GM12878 (cell line): Measurements from ENCODE around the gene KCNK17. TPM values are rescaled to one million over a fixed set of nuclear protein-coding genes. Genes with fewer than 3 reads are reported as not detected.

ENCODE experiments used
- ATAC-seq: fragments of 200-7000 bp; cut with Tn5 transposase; 3 replicates; pipeline ENCODE4 v1.9.1; 2020; ENCODE audit warnings: mild to moderate bottlenecking, moderate library complexity
- BruUV-seq: library from RNA; stranded (reverse); fragments of 400-500 nt; replicated peaks from 2 replicates; lab custom pipeline; 2021; lab: Mats Ljungman, UMichigan
- CTCF ChIA-PET: fragments of 300-600 bp; sonication (Branson Sonifier 250); formaldehyde crosslinking; extraction: SDS; loops from one replicate; lab custom pipeline; 2021; ENCODE audit warnings: inconsistent platforms; lab: Yijun Ruan, JAX
- POLR2A ChIA-PET: fragments of 350-600 bp; formaldehyde crosslinking; extraction: SDS; loops from one replicate; lab custom pipeline; 2021; ENCODE audit warnings: inconsistent platforms; lab: Charles Lee
- RAD21 ChIA-PET: fragments of 300-600 bp; sonication (Branson Sonifier 250); formaldehyde crosslinking; loops from one replicate; lab custom pipeline; 2023; ENCODE audit warnings: antibody characterized with exemption; ENCODE audit not compliant: unreplicated experiment; lab: Charles Lee
- SMC1A ChIA-PET: fragments of 300-600 bp; sonication (Branson Sonifier 250); formaldehyde crosslinking; loops from one replicate; lab custom pipeline; 2023; ENCODE audit not compliant: unreplicated experiment, uncharacterized antibody; lab: Charles Lee
- DNase-seq: peaks from one replicate; pipeline ENCODE4 v3.0.0-alpha.2; 2011; ENCODE audit warnings: low read depth, low spot score
- FAIRE-seq: peaks from 3 replicates; lab custom pipeline; 2011; peaks lifted over from hg19 to GRCh38; lab: Jason Lieb, UNC
- H2AFZ ChIP-seq: 2 replicates; pipeline ENCODE4 v1.6.0; 2011; ENCODE audit warnings: low read depth, low read length, control low read depth; ENCODE audit not compliant: control insufficient read depth
- H3K27ac ChIP-seq: 2 replicates; pipeline ENCODE4 v1.5.1; 2011; ENCODE audit warnings: control low read depth; ENCODE audit not compliant: control insufficient read depth, insufficient read depth
- H3K27me3 ChIP-seq, 2 experiments: replicated peaks in 1 of 2; 2 replicates each; pipeline versions ENCODE4 v1.6.0 to v1.6.1; 2011; ENCODE audit warnings: low read length in 1 of 2; ENCODE audit not compliant: control insufficient read depth in 2 of 2, insufficient read depth in 2 of 2
- H3K36me3 ChIP-seq, 2 experiments: 2 replicates each; pipeline ENCODE4 v1.5.1; 2011; ENCODE audit warnings: low read length in 1 of 2; ENCODE audit not compliant: control insufficient read depth in 2 of 2, insufficient read depth in 2 of 2
- H3K4me1 ChIP-seq: 2 replicates; pipeline ENCODE4 v1.6.1; 2011; ENCODE audit warnings: mild to moderate bottlenecking, low read length, moderate library complexity, mixed read lengths; ENCODE audit not compliant: control insufficient read depth, insufficient read depth
- H3K4me2 ChIP-seq: 2 replicates; pipeline ENCODE4 v1.6.0; 2011; ENCODE audit warnings: control low read depth; ENCODE audit not compliant: control insufficient read depth, insufficient read depth
- H3K4me3 ChIP-seq: fragments of 200-600 bp; sonication (generic); 2 replicates; pipeline ENCODE4 v1.5.1; 2016
- H3K79me2 ChIP-seq: 2 replicates; pipeline ENCODE4 v1.6.0; 2011; ENCODE audit warnings: low read length; ENCODE audit not compliant: control insufficient read depth, insufficient read depth
- H3K9ac ChIP-seq: 2 replicates; pipeline ENCODE4 v1.8.0; 2011; ENCODE audit warnings: low read length, control low read depth, mixed read lengths; ENCODE audit not compliant: control insufficient read depth, insufficient read depth
- H3K9me3 ChIP-seq: replicated peaks from 3 replicates; pipeline ENCODE4 v1.5.1; 2011; ENCODE audit warnings: mild to moderate bottlenecking, low read length; ENCODE audit not compliant: control insufficient read depth, insufficient read depth
- H4K20me1 ChIP-seq: 2 replicates; pipeline ENCODE4 v1.6.0; 2011; ENCODE audit not compliant: control insufficient read depth, insufficient read depth
- BHLHE40 ChIP-seq, 2 experiments: fragments of 450-650 bp in 1 of 2; IDR thresholded peaks; 2 replicates each; pipeline ENCODE4 v1.6.1; 2011 to 2017; ENCODE audit warnings: low read depth in 2 of 2, borderline replicate concordance in 1 of 2, improper control_type of control experiment in 1 of 2, low read length in 1 of 2, mild to moderate bottlenecking in 1 of 2
- CEBPB ChIP-seq, 2 experiments: fragments of 150-350 bp in 1 of 2; IDR thresholded peaks; 2 replicates each; pipeline ENCODE4 v1.6.1; 2012 to 2014; ENCODE audit warnings: low read depth in 2 of 2, low read length in 2 of 2, borderline replicate concordance in 1 of 2, inconsistent platforms in 1 of 2
- CUX1 ChIP-seq: IDR thresholded peaks from 2 replicates; pipeline ENCODE4 v1.6.1; 2012; ENCODE audit warnings: improper control_type of control experiment, low read depth, low read length; ENCODE audit not compliant: insufficient replicate concordance
- FOXK2 ChIP-seq: fragments of 450-650 bp; IDR thresholded peaks from 2 replicates; pipeline ENCODE4 v1.6.1; 2017; ENCODE audit warnings: mild to moderate bottlenecking, moderate library complexity
- IKZF2 ChIP-seq, 2 experiments: fragments of 450-650 bp; IDR thresholded peaks; 2 replicates each; pipeline ENCODE4 v1.6.1; 2017; ENCODE audit warnings: mild to moderate bottlenecking in 2 of 2, moderate library complexity in 2 of 2
- IRF4 ChIP-seq: IDR thresholded peaks from 2 replicates; pipeline ENCODE4 v1.6.1; 2011; ENCODE audit warnings: low read depth, low read length
- MEF2B ChIP-seq: fragments of 450-650 bp; IDR thresholded peaks from 2 replicates; pipeline ENCODE4 v1.6.1; 2018; ENCODE audit warnings: mild to moderate bottlenecking, moderate library complexity; ENCODE audit not compliant: partially characterized antibody, poor library complexity, severe bottlenecking
- PAX5 ChIP-seq: IDR thresholded peaks from 2 replicates; pipeline ENCODE4 v1.6.1; 2011; ENCODE audit warnings: low read depth, low read length, borderline replicate concordance
- SKIL ChIP-seq: fragments of 450-650 bp; IDR thresholded peaks from 2 replicates; pipeline ENCODE4 v1.6.1; 2017; ENCODE audit warnings: mild to moderate bottlenecking, low read depth, inconsistent platforms; ENCODE audit not compliant: poor library complexity, severe bottlenecking
- SPI1 ChIP-seq: IDR thresholded peaks from 2 replicates; pipeline ENCODE4 v1.6.1; 2011; ENCODE audit warnings: low read depth, mild to moderate bottlenecking, low read length, moderate library complexity, borderline replicate concordance; ENCODE audit not compliant: insufficient read depth
- TBL1XR1 ChIP-seq: IDR thresholded peaks from 2 replicates; pipeline ENCODE4 v1.6.1; 2012; ENCODE audit warnings: low read depth, low read length, improper control_type of control experiment
- ZNF622 ChIP-seq: fragments of 450-650 bp; IDR thresholded peaks from 2 replicates; pipeline ENCODE4 v1.6.1; 2017; ENCODE audit warnings: mild to moderate bottlenecking, inconsistent platforms
- WGBS: methylation state at CpG from one replicate; pipeline ENCODE4 v1.1.6; 2016; ENCODE audit warnings: low lambda C conversion rate; ENCODE audit not compliant: insufficient replicate concordance, insufficient coverage; ENCODE audit errors: missing lambda C conversion rate; 5-methylcytosine and 5-hydroxymethylcytosine counted together
- in situ Hi-C: fragments of 300-500 bp; cut with MboI; formaldehyde crosslinking; loops from 9 replicates; pipeline ENCODE4 v1.14.3; 2018; ENCODE audit warnings: mixed read lengths
- intact Hi-C: fragments of 100-400 bp; cut with micrococcal nuclease; formaldehyde crosslinking; loops from one replicate; pipeline ENCODE4 v1.14.2; 2022; ENCODE audit not compliant: unreplicated experiment
- polyA plus RNA-seq, 11 experiments: library from polyadenylated mRNA; depleted of rRNA in 4 of 11; unstranded in 6 of 11; stranded (reverse) in 5 of 11; fragments of >200 nt; fragmentation: Nextera tagmentation in 4 of 11; fragmentation: Illumina TruSeq in 1 of 11; extraction: Ambion mirVana in 4 of 11; extraction: Trizol in 1 of 11; gene quantifications; 1 replicate in 1 of 11; 2 replicates in 10 of 11; pipeline versions ENCODE4 v1.2.1 to v1.2.3, GENCODE V29; 2011 to 2016; ENCODE audit warnings: inconsistent platforms in 2 of 11, missing spikeins in 2 of 11, low read depth in 1 of 11
- total RNA-seq, 4 experiments: library from RNA; depleted of rRNA in 3 of 4; stranded (reverse); fragments of >200 nt in 3 of 4; fragmentation: Illumina TruSeq in 1 of 4; extraction: Trizol in 1 of 4; gene quantifications; 2 replicates each; pipeline versions ENCODE4 v1.2.1 to v1.2.3, GENCODE V29; 2013 to 2021

Gene KCNK17
- total and polyA plus RNA-seq, 10 of the 15 experiments (the other 5 are each of a cell fraction or from before 2014, with no cell fraction given), result not detected

GRCh38 chr6:39294133-39294532 lies 20.1 kb downstream of the KCNK17 start:
- intact Hi-C loops, result no loop called here
- no peak overlapping the region for H3K9ac ChIP-seq
- no peak overlapping the region for H3K27ac ChIP-seq
- H3K27me3 ChIP-seq, result peaks cover 0 to 2% of the 10 kb centered on the region in 2 experiments; a peak in 1 of 4 replicates
- TF ChIP-seq SKIL (no peak), BHLHE40 (IDR thresholded peaks at IDR 0.05; ENCODE audit: borderline replicate concordance in 1 of 2, low read depth in 2 of 2, low read length in 1 of 2) (no peak), SPI1 (no peak), PAX5 (no peak), CUX1 (no peak), ZNF622 (no peak), IRF4 (no peak), FOXK2 (no peak), TBL1XR1 (no peak), IKZF2 (IDR thresholded peaks at IDR 0.05) (no peak), MEF2B (no peak), CEBPB (IDR thresholded peaks at IDR 0.05; ENCODE audit: borderline replicate concordance in 1 of 2, low read depth in 2 of 2, low read length in 2 of 2) (no peak)
- ATAC-seq, result no peak
- H3K4me2 ChIP-seq, result no peak overlapping the region
- RAD21 ChIA-PET, result no interaction called here
- H3K4me1 ChIP-seq, result no peaks in the 10 kb centered on the region
- WGBS, result 16% methylated on average over 5 of the region's 5 CpGs
- H3K4me3 ChIP-seq, result no peak overlapping the region
- no peaks in the 10 kb centered on the region for H4K20me1 ChIP-seq
- DNase-seq, result no peak
- FAIRE-seq, result no peak
- CTCF ChIA-PET, result no interaction called here
- in situ Hi-C loops, result no loop called here
- H3K9me3 ChIP-seq, result no peaks in the 10 kb centered on the region
- SMC1A ChIA-PET, result no interaction called here
- BruUV-seq, result no TSS peak
- H3K36me3 ChIP-seq, result no peaks in the 10 kb centered on the region
- POLR2A ChIA-PET, result no interaction called here
- no peak overlapping the region for H2AFZ ChIP-seq
- no peaks in the 10 kb centered on the region for H3K79me2 ChIP-seq
